H9 (cell line): ENCODE measurements around the gene PHLDA2. TPM values are rescaled to one million over a fixed set of nuclear protein-coding genes. Genes with fewer than 3 reads are reported as not detected.

ENCODE experiments used
- DNase-seq: peaks from one replicate; pipeline ENCODE4 v3.0.0-alpha.2; 2017
- H2AFZ ChIP-seq: one replicate; pipeline ENCODE4 v1.6.1; 2013; ENCODE audit warnings: mild to moderate bottlenecking, low read length, control low read depth, moderate library complexity
- H2AK5ac ChIP-seq: 2 replicates; pipeline ENCODE4 v1.6.1; 2013; ENCODE audit warnings: low read length, control low read depth, mixed read lengths; ENCODE audit not compliant: insufficient read length
- H2BK120ac ChIP-seq: one replicate; pipeline ENCODE4 v1.6.1; 2013; ENCODE audit warnings: low read depth, mild to moderate bottlenecking, low read length, control low read depth, inconsistent platforms; ENCODE audit not compliant: poor library complexity, severe bottlenecking
- H2BK12ac ChIP-seq: 2 replicates; pipeline ENCODE4 v1.6.1; 2013; ENCODE audit warnings: low read length, control low read depth, mixed read lengths, low read depth; ENCODE audit not compliant: insufficient read length
- H2BK15ac ChIP-seq: 2 replicates; pipeline ENCODE4 v1.6.1; 2013; ENCODE audit warnings: low read depth, low read length, control low read depth
- H2BK20ac ChIP-seq: one replicate; pipeline ENCODE4 v1.6.1; 2013; ENCODE audit warnings: low read depth, mild to moderate bottlenecking, low read length, control low read depth, inconsistent platforms; ENCODE audit not compliant: poor library complexity, severe bottlenecking
- H2BK5ac ChIP-seq: 2 replicates; pipeline ENCODE4 v1.6.1; 2013; ENCODE audit warnings: low read length, control low read depth, mixed read lengths; ENCODE audit not compliant: insufficient read length
- H3K14ac ChIP-seq: 2 replicates; pipeline ENCODE4 v1.6.1; 2013; ENCODE audit warnings: low read length, control low read depth; ENCODE audit not compliant: insufficient read depth
- H3K18ac ChIP-seq: 2 replicates; pipeline ENCODE4 v1.6.1; 2013; ENCODE audit warnings: low read depth, mild to moderate bottlenecking, mixed read lengths, low read length, control low read depth; ENCODE audit not compliant: insufficient read length
- H3K23ac ChIP-seq: 2 replicates; pipeline ENCODE4 v1.6.1; 2013; ENCODE audit warnings: low read length, control low read depth, mixed read lengths, low read depth; ENCODE audit not compliant: insufficient read length
- H3K23me2 ChIP-seq: 2 replicates; pipeline ENCODE4 v1.6.1; 2013; ENCODE audit warnings: low read depth, mild to moderate bottlenecking, mixed read lengths, low read length, control low read depth; ENCODE audit not compliant: insufficient read length, poor library complexity, severe bottlenecking
- H3K27ac ChIP-seq: 2 replicates; pipeline ENCODE4 v1.5.1; 2013; ENCODE audit warnings: low read length, control low read depth, mixed read lengths, low read depth; ENCODE audit not compliant: insufficient read length
- H3K27me3 ChIP-seq: 2 replicates; pipeline ENCODE4 v1.6.1; 2013; ENCODE audit warnings: low read length, control low read depth, inconsistent platforms; ENCODE audit not compliant: insufficient read depth
- H3K4ac ChIP-seq: 2 replicates; pipeline ENCODE4 v1.6.1; 2013; ENCODE audit warnings: low read depth, mild to moderate bottlenecking, control low read depth, inconsistent platforms, low read length, moderate library complexity
- H3K4me1 ChIP-seq: 2 replicates; pipeline ENCODE4 v1.6.1; 2013; ENCODE audit warnings: low read length, control low read depth, inconsistent platforms; ENCODE audit not compliant: insufficient read depth
- H3K4me2 ChIP-seq: 2 replicates; pipeline ENCODE4 v1.6.1; 2013; ENCODE audit warnings: low read length, control low read depth, mixed read lengths; ENCODE audit not compliant: insufficient read length, insufficient read depth
- H3K56ac ChIP-seq: 2 replicates; pipeline ENCODE4 v1.6.1; 2013; ENCODE audit warnings: low read depth, mild to moderate bottlenecking, mixed read lengths, low read length, control low read depth; ENCODE audit not compliant: insufficient read length
- H3K79me1 ChIP-seq: 2 replicates; pipeline ENCODE4 v1.6.1; 2013; ENCODE audit warnings: low read depth, mild to moderate bottlenecking, moderate library complexity, low read length, control low read depth, inconsistent platforms; ENCODE audit not compliant: insufficient read depth, poor library complexity, severe bottlenecking
- H3K79me2 ChIP-seq: 2 replicates; pipeline ENCODE4 v1.6.1; 2013; ENCODE audit warnings: low read length, control low read depth, inconsistent platforms; ENCODE audit not compliant: insufficient read depth
- H3K9ac ChIP-seq: 2 replicates; pipeline ENCODE4 v1.6.1; 2013; ENCODE audit warnings: low read length, control low read depth, mixed read lengths; ENCODE audit not compliant: insufficient read length; ENCODE audit errors: extremely low read depth
- H3K9me3 ChIP-seq: one replicate; pipeline ENCODE4 v1.6.1; 2013; ENCODE audit warnings: low read depth, low read length, inconsistent platforms; ENCODE audit not compliant: control insufficient read depth
- H3T11ph ChIP-seq: one replicate; pipeline ENCODE4 v1.6.1; 2013; ENCODE audit warnings: mild to moderate bottlenecking, low read length, control low read depth, inconsistent platforms
- H4K20me1 ChIP-seq: one replicate; pipeline ENCODE4 v1.6.1; 2013; ENCODE audit not compliant: control insufficient read depth, insufficient read length, insufficient read depth
- H4K5ac ChIP-seq: 2 replicates; pipeline ENCODE4 v1.6.1; 2013; ENCODE audit warnings: low read depth, mild to moderate bottlenecking, mixed read lengths, low read length, control low read depth; ENCODE audit not compliant: insufficient read length
- H4K8ac ChIP-seq: replicated peaks from 2 replicates; pipeline ENCODE4 v1.6.1; 2013; ENCODE audit warnings: low read length, control low read depth, mixed read lengths, low read depth; ENCODE audit not compliant: insufficient read length
- H4K91ac ChIP-seq: 2 replicates; pipeline ENCODE4 v1.6.1; 2013; ENCODE audit warnings: low read depth, mild to moderate bottlenecking, moderate library complexity, mixed read lengths, low read length, control low read depth; ENCODE audit not compliant: insufficient read length
- H3K27ac Mint-ChIP-seq, 3 experiments: 2 replicates in 2 of 3; 3 replicates in 1 of 3; pipeline ENCODE4 v1.8.0; 2020 to 2021; ENCODE audit warnings: mixed read lengths in 3 of 3, mild to moderate bottlenecking in 1 of 3, moderate library complexity in 1 of 3
- H3K27me3 Mint-ChIP-seq: 2 replicates; pipeline ENCODE4 v1.8.0; 2021; ENCODE audit warnings: low read depth, mild to moderate bottlenecking, moderate library complexity, mixed read lengths
- H3K36me3 Mint-ChIP-seq, 3 experiments: 2 replicates in 2 of 3; 3 replicates in 1 of 3; pipeline ENCODE4 v1.8.0; 2020 to 2021; ENCODE audit warnings: low read depth in 3 of 3, mixed read lengths in 3 of 3; ENCODE audit not compliant: insufficient read depth in 1 of 3
- H3K4me1 Mint-ChIP-seq, 2 experiments: 2 replicates each; pipeline ENCODE4 v1.8.0; 2020; ENCODE audit warnings: mixed read lengths in 2 of 2
- H3K4me3 Mint-ChIP-seq, 2 experiments: 2 replicates in 1 of 2; 3 replicates in 1 of 2; pipeline ENCODE4 v1.8.0; 2020 to 2021; ENCODE audit warnings: mild to moderate bottlenecking in 2 of 2, mixed read lengths in 2 of 2, moderate library complexity in 1 of 2
- H3K9me3 Mint-ChIP-seq, 2 experiments: 2 replicates in 1 of 2; 3 replicates in 1 of 2; pipeline ENCODE4 v1.8.0; 2020; ENCODE audit warnings: mild to moderate bottlenecking in 2 of 2, mixed read lengths in 2 of 2, moderate library complexity in 1 of 2
- WGBS: extraction: QIAGEN DNeasy Blood & Tissue Kit; methylation state at CpG from one replicate; pipeline ENCODE4 v1.1.7; 2013; ENCODE audit warnings: missing lambda C conversion rate, low lambda C conversion rate, mixed read lengths; ENCODE audit not compliant: insufficient read length; ENCODE audit errors: extremely low coverage; 5-methylcytosine and 5-hydroxymethylcytosine counted together
- total RNA-seq: library from RNA; stranded (reverse); gene quantifications from 2 replicates; pipeline ENCODE4 v1.2.1, GENCODE V29; 2021
- TF ChIP-seq, protein P1 (sequence below): fragments of 200-600 bp; sonication (generic); conservative IDR thresholded peaks from 3 replicates; pipeline ENCODE4 v1.8.0; 2021; ENCODE audit warnings: antibody characterized with exemption, mild to moderate bottlenecking

The PHLDA2 gene
- total RNA-seq, 1 experiment from 2014 or later = 42.8 TPM

GRCh38 chr11:2887515-2888195 is 41.6 kb downstream of the PHLDA2 start:
- H2BK12ac ChIP-seq = no peak overlapping the region
- H3T11ph ChIP-seq = no peak overlapping the region
- H2BK5ac ChIP-seq = no peak overlapping the region
- no peaks in the 10 kb centered on the region for H3K23me2 ChIP-seq
- peaks cover 0 to 6% (median 5%) of the 10 kb centered on the region in 3 experiments; a peak in 3 of 7 replicates for H3K36me3 Mint-ChIP-seq
- no peak overlapping the region for H4K8ac ChIP-seq
- H2BK15ac ChIP-seq = no peak overlapping the region
- no peak overlapping the region for H2BK120ac ChIP-seq
- no peak overlapping the region for H2AFZ ChIP-seq
- peaks cover 2% of the 10 kb centered on the region; the same call in 1 of the 2 replicates for H3K27me3 ChIP-seq
- no CpG with 5 or more reads among the region's 11 CpGs for WGBS
- no peaks in the 10 kb centered on the region; the same call in 1 of the 2 replicates for H3K4me1 ChIP-seq
- H3K27ac Mint-ChIP-seq = no peak overlapping the region
- no peak overlapping the region for H3K23ac ChIP-seq
- no peak overlapping the region for H2BK20ac ChIP-seq
- no peaks in the 10 kb centered on the region for H3K79me2 ChIP-seq
- no peaks in the 10 kb centered on the region for H3K9me3 ChIP-seq
- peaks cover 28 to 32% of the 10 kb centered on the region in 2 experiments for H3K4me1 Mint-ChIP-seq
- H3K4ac ChIP-seq = no peak overlapping the region
- no peaks in the 10 kb centered on the region for H3K9me3 Mint-ChIP-seq
- H4K91ac ChIP-seq = no peak overlapping the region
- H3K14ac ChIP-seq = no peak overlapping the region
- no peak overlapping the region for H3K4me2 ChIP-seq
- no peak overlapping the region for H3K56ac ChIP-seq
- H3K18ac ChIP-seq = no peak overlapping the region
- no peaks in the 10 kb centered on the region for H3K79me1 ChIP-seq
- H3K27me3 Mint-ChIP-seq = peaks cover 60% of the 10 kb centered on the region
- TF ChIP-seq, protein P1, sequence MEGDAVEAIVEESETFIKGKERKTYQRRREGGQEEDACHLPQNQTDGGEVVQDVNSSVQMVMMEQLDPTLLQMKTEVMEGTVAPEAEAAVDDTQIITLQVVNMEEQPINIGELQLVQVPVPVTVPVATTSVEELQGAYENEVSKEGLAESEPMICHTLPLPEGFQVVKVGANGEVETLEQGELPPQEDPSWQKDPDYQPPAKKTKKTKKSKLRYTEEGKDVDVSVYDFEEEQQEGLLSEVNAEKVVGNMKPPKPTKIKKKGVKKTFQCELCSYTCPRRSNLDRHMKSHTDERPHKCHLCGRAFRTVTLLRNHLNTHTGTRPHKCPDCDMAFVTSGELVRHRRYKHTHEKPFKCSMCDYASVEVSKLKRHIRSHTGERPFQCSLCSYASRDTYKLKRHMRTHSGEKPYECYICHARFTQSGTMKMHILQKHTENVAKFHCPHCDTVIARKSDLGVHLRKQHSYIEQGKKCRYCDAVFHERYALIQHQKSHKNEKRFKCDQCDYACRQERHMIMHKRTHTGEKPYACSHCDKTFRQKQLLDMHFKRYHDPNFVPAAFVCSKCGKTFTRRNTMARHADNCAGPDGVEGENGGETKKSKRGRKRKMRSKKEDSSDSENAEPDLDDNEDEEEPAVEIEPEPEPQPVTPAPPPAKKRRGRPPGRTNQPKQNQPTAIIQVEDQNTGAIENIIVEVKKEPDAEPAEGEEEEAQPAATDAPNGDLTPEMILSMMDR = no peak
- no peak overlapping the region for H3K27ac ChIP-seq
- no peaks in the 10 kb centered on the region for H4K20me1 ChIP-seq
- no peak overlapping the region for H2AK5ac ChIP-seq
- no peak overlapping the region for H3K9ac ChIP-seq
- no peak overlapping the region for H4K5ac ChIP-seq
- no peak overlapping the region for H3K4me3 Mint-ChIP-seq
- DNase-seq = no peak
